ENCODE data around the gene SLC25A12. TPM values are rescaled to one million over a fixed set of nuclear protein-coding genes. Genes with fewer than 3 reads are reported as not detected.
A peak's percentile ranks its signal among the peaks of the same experiment; 100 is the strongest.

The SLC25A12 gene
- polyA plus RNA-seq, 1 donor from 2014 or later = 122 TPM

DNA sequence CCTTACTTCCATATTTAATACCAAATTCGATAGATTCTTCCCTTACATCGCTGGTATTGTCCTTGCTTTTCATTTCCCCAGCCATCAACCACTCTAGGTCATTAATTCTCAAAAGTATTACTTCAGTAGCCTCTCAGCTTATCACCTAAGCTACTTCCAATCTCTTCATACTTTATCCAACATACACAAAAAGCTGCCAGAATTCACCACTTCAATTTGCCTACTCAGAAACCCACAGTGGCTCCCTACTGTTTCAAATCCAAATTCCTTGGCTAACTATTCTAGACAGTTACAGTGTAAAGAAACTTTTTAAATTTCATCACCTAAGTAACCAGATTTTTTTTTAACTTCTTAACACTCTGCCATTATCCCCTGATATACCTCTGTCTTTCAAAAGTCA lies 4.7 kb downstream of the SLC25A12 start:
- H3F3A ChIP-seq (ENCODE audit: insufficient read depth, low read length, poor library complexity, severe bottlenecking) = no peaks in the 10 kb centered on the region
- TF ChIP-seq EP300 (conservative IDR thresholded peaks at IDR 0.05; ENCODE audit: poor library complexity, severe bottlenecking) (no peak), POLR2AphosphoS5 (IDR thresholded peaks at IDR 0.05) (no peak)
- TF ChIP-seq, protein P1, sequence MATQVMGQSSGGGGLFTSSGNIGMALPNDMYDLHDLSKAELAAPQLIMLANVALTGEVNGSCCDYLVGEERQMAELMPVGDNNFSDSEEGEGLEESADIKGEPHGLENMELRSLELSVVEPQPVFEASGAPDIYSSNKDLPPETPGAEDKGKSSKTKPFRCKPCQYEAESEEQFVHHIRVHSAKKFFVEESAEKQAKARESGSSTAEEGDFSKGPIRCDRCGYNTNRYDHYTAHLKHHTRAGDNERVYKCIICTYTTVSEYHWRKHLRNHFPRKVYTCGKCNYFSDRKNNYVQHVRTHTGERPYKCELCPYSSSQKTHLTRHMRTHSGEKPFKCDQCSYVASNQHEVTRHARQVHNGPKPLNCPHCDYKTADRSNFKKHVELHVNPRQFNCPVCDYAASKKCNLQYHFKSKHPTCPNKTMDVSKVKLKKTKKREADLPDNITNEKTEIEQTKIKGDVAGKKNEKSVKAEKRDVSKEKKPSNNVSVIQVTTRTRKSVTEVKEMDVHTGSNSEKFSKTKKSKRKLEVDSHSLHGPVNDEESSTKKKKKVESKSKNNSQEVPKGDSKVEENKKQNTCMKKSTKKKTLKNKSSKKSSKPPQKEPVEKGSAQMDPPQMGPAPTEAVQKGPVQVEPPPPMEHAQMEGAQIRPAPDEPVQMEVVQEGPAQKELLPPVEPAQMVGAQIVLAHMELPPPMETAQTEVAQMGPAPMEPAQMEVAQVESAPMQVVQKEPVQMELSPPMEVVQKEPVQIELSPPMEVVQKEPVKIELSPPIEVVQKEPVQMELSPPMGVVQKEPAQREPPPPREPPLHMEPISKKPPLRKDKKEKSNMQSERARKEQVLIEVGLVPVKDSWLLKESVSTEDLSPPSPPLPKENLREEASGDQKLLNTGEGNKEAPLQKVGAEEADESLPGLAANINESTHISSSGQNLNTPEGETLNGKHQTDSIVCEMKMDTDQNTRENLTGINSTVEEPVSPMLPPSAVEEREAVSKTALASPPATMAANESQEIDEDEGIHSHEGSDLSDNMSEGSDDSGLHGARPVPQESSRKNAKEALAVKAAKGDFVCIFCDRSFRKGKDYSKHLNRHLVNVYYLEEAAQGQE (IDR thresholded peaks at IDR 0.05; ENCODE audit: borderline replicate concordance) = no peak
- H3K9me3 ChIP-seq (ENCODE audit: low read length) = no peaks in the 10 kb centered on the region
- peak overlapping the region; percentile 22 for H3K4me3 ChIP-seq (ENCODE audit: low read length)
- no peaks in the 10 kb centered on the region for H4K20me1 ChIP-seq (ENCODE audit: insufficient read depth)
- H3K9ac ChIP-seq (ENCODE audit: low read length) = no peak overlapping the region
- H3K27ac ChIP-seq (ENCODE audit: low read length) = no peak overlapping the region
- H3K4me2 ChIP-seq (ENCODE audit: low read length) = no peak overlapping the region
- peaks cover 6% of the 10 kb centered on the region for H3K36me3 ChIP-seq (ENCODE audit: insufficient read depth, low read length)
- peaks cover 43% of the 10 kb centered on the region for H3K79me2 ChIP-seq (replicated peaks; ENCODE audit: insufficient read depth, low read length)
- H2AFZ ChIP-seq (ENCODE audit: low read depth, low read length) = no peak overlapping the region
- H3K27me3 ChIP-seq (ENCODE audit: insufficient read depth, low read depth, low read length) = no peaks in the 10 kb centered on the region
- no peaks in the 10 kb centered on the region for H3K9me2 ChIP-seq (ENCODE audit: insufficient read depth, low read length)

DNA sequence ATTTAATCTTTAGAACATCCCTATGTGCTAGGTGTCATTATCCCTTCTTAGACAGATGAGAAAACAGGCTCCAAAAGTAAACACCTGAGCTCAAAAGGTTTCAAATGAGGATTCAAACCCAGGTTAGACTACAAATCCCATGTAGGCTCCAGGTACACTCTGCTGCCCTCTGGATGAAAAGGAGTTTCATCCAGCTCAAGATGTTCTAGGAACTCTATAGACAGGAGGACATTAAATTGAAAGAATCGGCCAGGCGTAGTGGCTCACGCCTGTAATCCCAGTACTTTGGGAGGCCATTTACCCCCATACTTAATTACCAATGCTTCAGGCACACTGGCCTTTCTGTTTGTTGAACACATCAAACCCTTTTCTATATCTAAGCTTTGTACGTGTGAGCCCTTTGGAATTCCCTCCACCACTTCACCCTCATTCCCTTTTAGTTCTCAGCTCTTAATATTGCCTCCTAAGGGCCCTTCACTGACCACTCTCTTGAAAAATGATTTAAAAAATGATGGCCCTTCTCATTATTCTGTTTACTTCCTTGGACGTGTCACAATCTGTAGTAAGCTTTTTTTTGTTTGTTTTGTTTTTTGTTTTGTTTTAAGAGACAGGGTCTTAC lies 10.7 kb downstream of the SLC25A12 start:
- no peaks in the 10 kb centered on the region for H4K20me1 ChIP-seq (ENCODE audit: insufficient read depth)
- no peak overlapping the region for H3K4me2 ChIP-seq (ENCODE audit: low read length)
- TF ChIP-seq POLR2AphosphoS5 (IDR thresholded peaks at IDR 0.05) = no peak
- no peak for TF ChIP-seq RAD21 (conservative IDR thresholded peaks at IDR 0.05)
- TF ChIP-seq, protein P1 (IDR thresholded peaks at IDR 0.05; ENCODE audit: borderline replicate concordance) = no peak
- no peak for TF ChIP-seq EZH2 (IDR thresholded peaks at IDR 0.05; ENCODE audit: borderline replicate concordance, insufficient read depth, low read length, poor library complexity, severe bottlenecking)
- no peak for TF ChIP-seq TAF1 (IDR thresholded peaks at IDR 0.05; ENCODE audit: low read depth)
- TF ChIP-seq EP300 (conservative IDR thresholded peaks at IDR 0.05; ENCODE audit: poor library complexity, severe bottlenecking) = no peak
- no peak for TF ChIP-seq SMC3 (conservative IDR thresholded peaks at IDR 0.05; ENCODE audit: poor library complexity)
- TF ChIP-seq MXI1 (conservative IDR thresholded peaks at IDR 0.05; ENCODE audit: poor library complexity, severe bottlenecking) = no peak
- TF ChIP-seq, protein P2, sequence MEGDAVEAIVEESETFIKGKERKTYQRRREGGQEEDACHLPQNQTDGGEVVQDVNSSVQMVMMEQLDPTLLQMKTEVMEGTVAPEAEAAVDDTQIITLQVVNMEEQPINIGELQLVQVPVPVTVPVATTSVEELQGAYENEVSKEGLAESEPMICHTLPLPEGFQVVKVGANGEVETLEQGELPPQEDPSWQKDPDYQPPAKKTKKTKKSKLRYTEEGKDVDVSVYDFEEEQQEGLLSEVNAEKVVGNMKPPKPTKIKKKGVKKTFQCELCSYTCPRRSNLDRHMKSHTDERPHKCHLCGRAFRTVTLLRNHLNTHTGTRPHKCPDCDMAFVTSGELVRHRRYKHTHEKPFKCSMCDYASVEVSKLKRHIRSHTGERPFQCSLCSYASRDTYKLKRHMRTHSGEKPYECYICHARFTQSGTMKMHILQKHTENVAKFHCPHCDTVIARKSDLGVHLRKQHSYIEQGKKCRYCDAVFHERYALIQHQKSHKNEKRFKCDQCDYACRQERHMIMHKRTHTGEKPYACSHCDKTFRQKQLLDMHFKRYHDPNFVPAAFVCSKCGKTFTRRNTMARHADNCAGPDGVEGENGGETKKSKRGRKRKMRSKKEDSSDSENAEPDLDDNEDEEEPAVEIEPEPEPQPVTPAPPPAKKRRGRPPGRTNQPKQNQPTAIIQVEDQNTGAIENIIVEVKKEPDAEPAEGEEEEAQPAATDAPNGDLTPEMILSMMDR (IDR thresholded peaks at IDR 0.05; ENCODE audit: poor library complexity, severe bottlenecking) = no peak

More for the DNA sequence above, 10.7 kb downstream of the SLC25A12 start:
- Histone ChIP-seq H3K9me2 (ENCODE audit: insufficient read depth, low read length) (no peaks in the 10 kb centered on the region), H3K79me2 (replicated peaks; ENCODE audit: insufficient read depth, low read length) (peaks cover 8% of the 10 kb centered on the region), H3K36me3 (ENCODE audit: insufficient read depth, low read length) (no peaks in the 10 kb centered on the region), H3K9ac (ENCODE audit: low read length) (no peak overlapping the region), H3F3A (ENCODE audit: insufficient read depth, low read length, poor library complexity, severe bottlenecking) (no peaks in the 10 kb centered on the region), H3K9me3 (ENCODE audit: low read length) (no peaks in the 10 kb centered on the region), H3K4me3 (ENCODE audit: low read length) (no peak overlapping the region), H2AFZ (ENCODE audit: low read depth, low read length) (no peak overlapping the region), H3K27ac (ENCODE audit: low read length) (no peak overlapping the region), H3K27me3 (ENCODE audit: insufficient read depth, low read depth, low read length) (no peaks in the 10 kb centered on the region)

Data from neural cell (in vitro differentiated cells).